Gastrocnemius medialis (tissue), 4 donors: ENCODE measurements around the gene CENPK.

Experiments used
- CTCF ChIP-seq, 5 experiments: fragments of 450-650 bp in 3 of 5; fragments of 200-600 bp in 2 of 5; sonication (generic) in 2 of 5; IDR thresholded peaks in 4 of 5; conservative IDR thresholded peaks in 1 of 5; 1 replicate in 4 of 5; 2 replicates in 1 of 5; pipeline ENCODE4 v1.5.1; 2016 to 2019; ENCODE audit warnings: antibody characterized with exemption in 5 of 5, mild to moderate bottlenecking in 3 of 5, moderate library complexity in 3 of 5
- POLR2A ChIP-seq, 2 donors: fragments of 450-650 bp; IDR thresholded peaks; one replicate each; pipeline ENCODE4 v1.6.1; 2017; ENCODE audit warnings: antibody characterized with exemption in 2 of 2, mild to moderate bottlenecking in 2 of 2, moderate library complexity in 2 of 2

- TF ChIP-seq CTCF (IDR thresholded peaks at IDR 0.05 in 4 of 5, conservative IDR thresholded peaks at IDR 0.05 in 1 of 5) = no peak
- TF ChIP-seq POLR2A (IDR thresholded peaks at IDR 0.05) = no peak
Observed at GRCh38 chr5:65611524-65611923, 48.6 kb upstream of the CENPK start.
